ENCODE data around the gene CD38. TPM values are rescaled to one million over a fixed set of nuclear protein-coding genes. Genes with fewer than 3 reads are reported as not detected.

The CD38 gene
- total and polyA plus RNA-seq, 2 experiments from 2014 or later, result 0.13 to 1.1 TPM

GRCh38 chr4:15891312-15891711 lies 113.2 kb downstream of the CD38 start:
- no peaks in the 10 kb centered on the region for H3K36me3 ChIP-seq (replicated peaks; ENCODE audit: insufficient read depth, low read depth)
- no peak overlapping the region for H2AFZ ChIP-seq
- no peak for DNase-seq (ENCODE audit: low spot score)
- 51% methylated on average over 4 of the region's 4 CpGs for WGBS (ENCODE audit: low lambda C conversion rate, missing lambda C conversion rate)
- H3K27me3 ChIP-seq, result no peaks in the 10 kb centered on the region
- no peaks in the 10 kb centered on the region for H4K20me1 ChIP-seq (ENCODE audit: insufficient read depth, poor library complexity, severe bottlenecking)
- H3K4me3 ChIP-seq, result no peak overlapping the region
- no peak for TF ChIP-seq EZH2 (IDR thresholded peaks at IDR 0.05; ENCODE audit: borderline replicate concordance)
- no peak for TF ChIP-seq EZH2phosphoT487 (IDR thresholded peaks at IDR 0.05; ENCODE audit: low read depth, severe bottlenecking, unreplicated experiment)
- TF ChIP-seq CTCF (IDR thresholded peaks at IDR 0.05; ENCODE audit: poor library complexity), result no peak
- H3K4me2 ChIP-seq, result peak overlapping the region; percentile 26
- no peaks in the 10 kb centered on the region for H3K4me1 ChIP-seq (ENCODE audit: insufficient read depth)
- H3K9me2 ChIP-seq (replicated peaks; ENCODE audit: insufficient read depth), result no peaks in the 10 kb centered on the region
- no peaks in the 10 kb centered on the region for H3K9me3 ChIP-seq (ENCODE audit: low read depth)
- H3K79me2 ChIP-seq, result no peaks in the 10 kb centered on the region
- H3K27ac ChIP-seq, result no peak overlapping the region

- 71% methylated on average over 4 of the region's 4 CpGs for WGBS (ENCODE audit: low lambda C conversion rate, missing lambda C conversion rate)
- Histone ChIP-seq H3K36me3 (replicated peaks; ENCODE audit: insufficient read depth, low read depth) (no peaks in the 10 kb centered on the region), H3K27ac (no peak overlapping the region), H3K4me2 (no peak overlapping the region), H3K79me2 (no peaks in the 10 kb centered on the region), H2AFZ (no peak overlapping the region), H3K9me3 (ENCODE audit: low read depth) (no peaks in the 10 kb centered on the region), H3K9me2 (replicated peaks; ENCODE audit: insufficient read depth) (no peaks in the 10 kb centered on the region), H3K4me3 (no peak overlapping the region), H3K27me3 (peaks cover 5% of the 10 kb centered on the region), H4K20me1 (ENCODE audit: insufficient read depth, poor library complexity, severe bottlenecking) (no peaks in the 10 kb centered on the region), H3K4me1 (ENCODE audit: insufficient read depth) (no peaks in the 10 kb centered on the region)
- peak; percentile 67 for DNase-seq (ENCODE audit: low spot score)
- TF ChIP-seq EZH2 (IDR thresholded peaks at IDR 0.05; ENCODE audit: borderline replicate concordance), result no peak
- TF ChIP-seq CTCF (IDR thresholded peaks at IDR 0.05; ENCODE audit: poor library complexity), result no peak
- TF ChIP-seq EZH2phosphoT487 (IDR thresholded peaks at IDR 0.05; ENCODE audit: low read depth, severe bottlenecking, unreplicated experiment), result no peak
These were observed 115.8 kb downstream of the CD38 start for GRCh38 chr4:15893962-15894361.

GRCh38 chr4:15894393-15894792 lies 116.3 kb downstream of the CD38 start:
- 73% methylated on average over 1 of the region's 1 CpG for WGBS (ENCODE audit: low lambda C conversion rate, missing lambda C conversion rate)

More at GRCh38 chr4:15894393-15894792, 116.3 kb downstream of the CD38 start:
- Histone ChIP-seq H3K4me3 (no peak overlapping the region), H3K9me3 (ENCODE audit: low read depth) (no peaks in the 10 kb centered on the region), H3K9me2 (replicated peaks; ENCODE audit: insufficient read depth) (no peaks in the 10 kb centered on the region), H3K4me1 (ENCODE audit: insufficient read depth) (no peaks in the 10 kb centered on the region), H3K27ac (no peak overlapping the region), H3K79me2 (no peaks in the 10 kb centered on the region), H3K27me3 (peaks cover 5% of the 10 kb centered on the region), H4K20me1 (ENCODE audit: insufficient read depth, poor library complexity, severe bottlenecking) (no peaks in the 10 kb centered on the region), H3K4me2 (no peak overlapping the region), H2AFZ (no peak overlapping the region), H3K36me3 (replicated peaks; ENCODE audit: insufficient read depth, low read depth) (no peaks in the 10 kb centered on the region)
- no peak for DNase-seq (ENCODE audit: low spot score)
- TF ChIP-seq EZH2 (IDR thresholded peaks at IDR 0.05; ENCODE audit: borderline replicate concordance) (no peak), CTCF (IDR thresholded peaks at IDR 0.05; ENCODE audit: poor library complexity) (no peak), EZH2phosphoT487 (IDR thresholded peaks at IDR 0.05; ENCODE audit: low read depth, severe bottlenecking, unreplicated experiment) (no peak)
